Stimulated activated CD4-positive, alpha-beta T cell treated with anti-CD3 and anti-CD28 coated beads, TNF-alpha, amount 100 ng/mL, for 48 hours (primary cell): ENCODE results near the gene RBM47.

Experiments used
- DNase-seq, 3 donors: peaks; one replicate each; pipeline ENCODE4 v3.0.0-alpha.2; 2020; ENCODE audit warnings: low read depth in 3 of 3

RBM47 gene

DNA sequence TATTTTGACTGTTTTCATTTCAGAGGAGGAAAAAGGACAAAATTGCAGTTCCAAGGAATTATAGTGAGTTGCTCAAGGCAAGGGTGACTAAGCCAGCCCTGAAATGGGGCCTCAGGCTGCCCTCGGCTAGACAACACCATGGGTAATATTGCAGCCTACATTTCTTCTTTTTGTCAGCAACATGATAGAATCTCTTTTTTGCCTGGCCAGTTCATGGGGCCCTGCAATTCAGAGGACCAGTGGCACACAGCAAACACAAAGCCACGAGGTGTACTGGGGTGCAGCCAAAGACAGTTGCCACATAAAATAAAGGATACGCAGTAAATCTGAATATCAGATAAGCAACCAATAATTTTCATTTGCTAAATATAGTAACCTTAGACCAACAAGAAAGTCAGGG lies 41.8 kb downstream of the RBM47 start:
- DNase-seq = no peak

DNA sequence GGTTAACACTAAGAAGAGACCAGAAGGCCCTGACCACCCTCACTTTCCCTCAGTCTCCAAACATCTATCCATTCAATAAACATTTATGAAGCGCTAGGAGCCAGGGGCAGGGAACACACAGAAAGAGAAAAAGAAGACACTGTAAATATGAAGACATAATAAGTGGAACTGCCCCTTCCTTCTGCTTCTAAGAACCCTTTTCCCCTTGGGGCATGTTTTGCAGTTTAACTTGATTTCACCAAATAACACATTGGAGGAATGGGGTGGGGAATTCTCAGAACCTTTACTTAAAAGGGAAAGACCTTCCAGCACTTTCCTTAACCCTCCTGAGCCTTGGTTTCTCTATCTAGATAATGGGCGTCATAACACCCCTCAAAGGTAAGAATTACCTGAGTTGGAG lies 42.3 kb downstream of the RBM47 start:
- no peak for DNase-seq

DNA sequence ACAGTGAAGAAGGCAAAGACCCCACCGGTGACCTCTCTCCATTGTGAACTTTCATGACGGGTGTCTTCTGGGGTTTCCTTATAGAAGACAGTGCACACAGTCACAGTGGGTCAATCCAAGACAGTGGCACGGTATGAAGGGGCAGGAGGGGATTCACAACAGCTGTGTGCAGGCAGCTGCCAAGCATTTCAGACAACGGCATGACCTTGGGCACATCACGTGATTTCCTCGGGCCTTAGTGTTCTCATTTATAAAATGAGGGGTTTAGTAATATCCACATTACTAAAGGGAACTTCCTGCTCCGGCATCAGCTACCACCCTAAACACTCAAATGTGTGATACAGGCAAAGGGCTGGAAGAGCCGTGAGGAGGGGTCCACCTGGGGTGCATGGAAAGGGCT lies 42.9 kb downstream of the RBM47 start:
- DNase-seq = no peak

DNA sequence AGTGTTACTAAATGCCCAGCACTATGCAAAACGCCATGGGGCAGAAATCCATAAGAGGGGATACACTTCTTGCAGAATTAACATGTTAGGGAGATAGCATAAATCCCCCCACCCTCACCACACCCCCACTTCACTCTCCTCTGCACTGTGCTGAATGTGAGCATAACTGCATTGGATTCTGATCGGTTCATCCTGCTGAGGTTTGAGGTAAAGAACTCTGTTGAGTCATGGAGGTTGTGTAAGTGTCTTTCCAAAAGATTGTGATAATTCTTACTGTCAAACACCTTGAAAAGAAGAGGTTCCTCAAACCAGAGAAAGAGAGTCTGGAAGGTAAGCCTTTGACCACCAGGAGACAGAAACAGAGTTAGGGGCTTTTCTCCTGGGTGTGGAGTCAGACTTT lies 43.6 kb downstream of the RBM47 start:
- DNase-seq = no peak

DNA sequence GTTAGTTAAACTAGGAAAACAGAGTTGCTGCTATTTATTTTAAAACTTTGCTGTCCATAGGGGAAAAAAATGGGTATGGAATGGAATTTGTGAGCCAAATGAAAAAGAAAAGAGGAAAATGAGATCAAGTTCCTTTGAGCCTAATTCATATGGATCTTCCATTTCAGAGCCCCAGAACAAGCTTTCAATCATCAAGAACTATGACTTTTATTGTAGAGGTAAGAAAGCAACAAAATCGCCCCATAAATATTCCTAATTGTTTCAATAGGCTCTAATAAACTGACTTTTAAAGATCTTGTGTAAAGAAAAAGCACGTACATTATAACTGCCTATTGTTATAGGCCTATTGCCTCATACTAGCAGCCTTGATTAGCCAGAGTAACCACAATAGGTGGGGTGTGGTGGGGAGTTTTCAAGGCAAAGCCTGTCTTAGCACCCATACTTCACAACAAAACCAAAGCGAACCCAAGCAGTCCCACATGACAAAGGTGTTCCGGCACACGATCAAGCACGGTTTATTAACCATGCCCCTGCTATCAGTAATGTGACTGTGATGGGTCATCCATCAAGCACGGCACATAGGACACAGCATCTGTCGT lies 44.4 kb downstream of the RBM47 start:
- DNase-seq = no peak

DNA sequence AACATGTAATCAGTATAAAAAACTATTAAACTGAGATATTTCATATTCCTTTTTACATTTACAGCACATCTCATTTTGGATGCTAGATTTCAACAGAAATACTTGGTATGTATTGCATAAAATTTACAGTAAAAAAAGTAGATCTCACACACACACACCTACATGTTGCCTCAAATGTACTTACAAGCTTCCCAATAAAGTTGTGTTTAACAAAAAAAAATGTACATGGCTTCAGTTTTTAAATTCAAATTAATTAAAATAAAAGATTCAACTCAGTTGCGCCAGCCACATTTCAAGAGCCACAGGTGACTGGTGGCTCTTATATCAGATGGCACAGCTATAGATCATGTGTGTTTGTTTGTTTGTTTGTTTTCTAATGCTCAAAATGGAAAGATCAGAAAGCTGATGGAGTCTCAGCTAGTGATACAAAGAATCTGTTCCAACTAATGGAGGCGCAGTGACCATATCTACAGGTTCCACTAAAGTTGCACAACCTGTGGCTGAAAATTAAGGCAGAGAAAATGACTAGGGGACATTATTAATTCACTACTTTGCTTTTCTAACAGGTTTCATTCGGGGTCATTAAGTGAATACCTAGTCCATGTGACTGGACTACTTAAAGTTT lies 45.0 kb downstream of the RBM47 start:
- DNase-seq = no peak

DNA sequence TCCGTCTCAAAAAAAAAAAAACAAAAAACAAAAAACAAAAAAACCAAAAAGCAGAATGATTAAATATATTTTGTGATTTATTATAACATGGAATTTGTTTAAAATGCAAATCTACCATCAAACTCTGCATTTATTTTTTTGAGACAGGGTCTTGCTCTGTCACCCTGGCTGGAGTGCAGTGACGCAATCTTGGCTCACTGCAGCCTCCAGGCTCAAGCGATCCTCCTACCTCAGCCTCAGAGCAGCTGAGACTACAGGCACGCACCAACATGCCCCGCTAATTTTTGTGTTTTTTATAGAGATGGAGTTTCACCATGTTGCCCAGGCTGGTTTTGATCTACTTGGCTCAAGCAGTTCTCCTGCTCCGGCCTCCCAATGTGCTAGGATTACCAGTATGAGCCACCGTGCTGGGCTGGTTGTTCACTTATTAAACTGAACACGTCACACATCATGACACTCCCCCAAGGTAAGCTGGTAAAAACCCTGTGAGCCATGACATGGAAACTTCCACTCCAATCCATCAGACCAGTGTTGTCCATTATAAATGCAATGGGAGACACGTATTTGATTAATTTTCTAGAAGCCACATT lies 45.7 kb downstream of the RBM47 start:
- no peak for DNase-seq

DNA sequence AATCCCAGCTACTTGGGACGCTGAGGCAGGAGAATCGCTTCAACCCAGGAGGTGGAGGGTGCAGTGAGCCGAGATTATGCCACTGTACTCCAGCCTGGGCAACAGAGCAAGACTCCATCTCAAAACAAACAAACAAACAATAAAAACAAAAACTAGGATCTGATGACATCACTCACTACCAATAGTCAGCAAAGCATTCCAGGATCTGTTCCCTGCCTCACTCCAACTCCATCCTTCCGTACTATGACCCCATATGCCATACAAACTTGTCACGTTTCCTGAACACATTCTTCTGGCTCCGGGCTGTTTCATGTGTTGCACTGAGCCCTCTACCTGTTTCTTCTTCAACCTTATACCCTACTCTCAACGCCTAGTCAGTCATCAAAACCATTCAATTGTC lies 47.3 kb downstream of the RBM47 start:
- no peak for DNase-seq

DNA sequence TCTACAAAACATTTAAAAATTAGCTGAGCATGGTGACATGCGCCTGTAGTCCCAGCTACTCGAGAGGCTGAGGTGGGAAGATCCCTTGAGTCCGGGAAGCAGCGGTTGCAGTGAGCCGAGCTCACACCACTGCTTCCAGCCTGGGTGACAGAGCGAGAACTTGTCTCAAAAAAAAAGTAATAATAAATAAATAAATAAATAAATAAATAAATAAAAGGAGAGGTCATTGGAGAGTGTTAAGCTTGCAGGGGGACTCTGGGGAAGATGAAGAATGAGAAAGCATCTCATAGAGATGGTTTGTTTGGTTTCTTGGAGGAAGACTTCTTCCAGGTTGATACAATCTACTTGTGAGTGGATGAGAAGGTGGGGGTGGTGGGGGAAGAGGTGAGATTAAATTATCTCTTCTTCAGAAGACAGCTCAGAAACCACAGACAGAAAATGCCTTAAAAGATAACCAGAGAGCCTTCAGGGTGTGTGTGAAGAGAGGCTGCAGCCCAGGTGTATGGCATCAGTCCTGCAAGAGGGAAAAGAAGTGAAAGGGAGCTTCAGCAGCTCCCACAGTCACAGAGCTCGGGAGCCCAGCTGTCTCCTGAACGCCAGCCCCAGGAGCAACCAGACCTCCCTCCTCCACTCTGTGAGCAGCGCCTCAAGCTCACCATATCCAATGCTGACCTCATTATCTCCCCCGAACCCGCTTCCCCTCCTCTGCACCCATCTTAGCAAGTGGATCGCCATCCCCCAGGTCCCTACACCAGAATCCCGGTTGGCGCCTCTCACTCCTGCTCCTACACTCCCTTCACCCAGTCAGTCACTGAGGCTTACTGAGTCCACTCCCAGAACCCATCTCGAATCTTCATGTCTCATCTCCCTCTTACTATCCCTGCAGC lies 48.2 kb downstream of the RBM47 start:
- no peak for DNase-seq

DNA sequence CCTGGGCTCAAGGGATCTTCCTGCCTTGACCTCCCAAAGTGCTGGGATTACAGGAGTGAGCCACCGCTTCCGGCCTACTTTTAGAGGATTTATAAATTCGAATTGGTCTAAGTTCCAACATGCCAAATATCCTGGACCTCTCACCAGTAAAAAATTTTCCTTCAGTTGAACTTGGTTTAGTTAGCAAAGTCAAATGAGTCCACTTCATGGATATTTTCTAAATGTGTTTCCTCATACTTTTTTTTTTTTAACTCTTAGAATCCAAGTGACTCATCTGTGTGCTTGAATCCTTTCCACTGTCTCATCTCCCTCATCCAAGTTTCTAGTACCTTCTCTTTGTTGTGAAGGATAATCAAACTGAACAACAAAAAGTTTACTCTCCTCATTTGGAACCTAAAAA lies 49.7 kb downstream of the RBM47 start:
- DNase-seq = no peak

DNA sequence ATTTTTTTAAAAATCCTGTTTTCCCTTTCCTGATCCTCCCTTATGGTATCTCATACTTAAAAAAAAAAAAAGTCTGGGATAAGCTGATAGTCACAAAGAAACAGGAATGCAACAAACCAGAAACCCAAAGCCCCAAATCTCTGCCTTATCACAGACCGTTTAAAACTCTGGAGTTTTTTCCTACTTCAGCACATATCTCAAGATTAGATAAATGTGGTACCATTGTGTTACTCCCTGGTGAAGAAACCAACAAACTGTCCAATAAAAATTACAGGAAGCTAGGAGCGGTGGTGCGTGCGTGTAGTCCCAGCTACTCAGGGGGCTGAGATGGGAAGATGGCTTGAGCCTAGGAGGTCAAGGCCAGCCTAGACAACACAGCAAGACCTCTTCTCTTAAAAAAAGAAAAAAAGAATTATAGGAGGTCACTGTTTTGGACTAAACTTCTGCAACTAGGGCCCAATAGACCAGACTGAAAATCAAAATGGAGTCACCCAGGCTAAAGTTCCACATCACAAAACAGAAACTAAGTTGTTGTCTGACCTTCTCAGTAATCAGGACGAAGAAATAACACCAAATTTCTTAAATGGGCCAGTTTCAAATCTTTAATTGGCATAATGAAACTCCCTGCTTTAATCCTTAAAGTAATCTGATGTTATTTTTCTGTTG lies 51.9 kb downstream of the RBM47 start:
- no peak for DNase-seq

DNA sequence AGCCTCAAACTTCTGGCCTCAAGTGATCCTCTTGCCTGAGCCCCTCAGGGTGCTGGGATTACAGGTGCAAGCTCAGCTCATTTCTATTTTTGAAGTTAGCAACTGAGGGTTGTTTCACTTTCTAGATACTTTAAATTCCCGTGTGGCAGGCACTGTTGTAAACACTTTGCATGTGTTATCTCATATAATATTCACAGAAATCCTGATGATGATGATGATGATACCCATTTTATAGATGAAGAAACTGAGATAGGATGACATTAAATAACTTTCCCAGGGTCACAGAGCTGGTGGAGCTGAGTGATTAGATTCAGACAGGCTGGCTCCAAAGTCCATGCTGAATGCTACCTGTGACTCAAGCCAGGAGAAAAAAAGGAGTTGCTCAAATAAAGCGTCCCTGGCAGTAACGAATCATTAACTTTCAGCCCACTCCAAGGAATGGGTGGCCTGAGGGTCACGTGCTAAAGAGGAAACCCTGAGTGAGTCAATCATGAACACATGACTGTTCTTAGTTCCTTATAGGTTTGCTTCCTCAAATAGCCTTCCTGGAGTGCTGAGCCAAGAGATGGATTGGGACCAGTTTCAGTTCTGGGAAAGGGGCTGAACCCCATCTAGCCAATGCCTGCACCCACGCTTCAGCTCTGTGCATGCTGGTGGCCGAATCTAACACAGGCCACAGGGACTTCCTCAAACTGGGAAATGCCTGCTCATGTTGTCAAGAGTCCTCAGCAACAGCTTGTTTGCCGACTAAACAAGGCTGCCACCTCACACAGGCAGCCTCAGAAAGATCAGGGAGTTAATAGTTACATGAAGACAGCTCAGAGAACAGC lies 52.8 kb downstream of the RBM47 start:
- no peak for DNase-seq

DNA sequence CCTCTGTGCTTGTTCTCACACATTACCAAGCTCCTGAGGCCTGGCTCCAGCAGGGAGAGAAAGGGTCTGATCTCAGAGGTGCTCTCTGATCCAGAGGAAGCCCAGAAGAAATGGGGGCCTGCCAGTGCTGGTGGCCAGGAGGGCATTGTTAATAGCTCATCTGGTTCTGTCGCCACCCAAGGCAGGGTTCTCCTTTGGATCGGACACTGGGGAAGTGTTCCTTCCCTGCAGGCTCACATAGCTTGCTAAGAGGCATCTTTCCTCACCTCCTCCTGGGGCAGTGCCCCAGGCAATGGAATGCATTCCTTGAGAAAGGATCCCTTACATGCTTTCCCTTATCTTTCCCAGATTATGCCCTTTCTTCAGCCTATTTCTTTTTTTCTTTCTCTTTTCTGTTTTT lies 53.8 kb downstream of the RBM47 start:
- no peak for DNase-seq

DNA sequence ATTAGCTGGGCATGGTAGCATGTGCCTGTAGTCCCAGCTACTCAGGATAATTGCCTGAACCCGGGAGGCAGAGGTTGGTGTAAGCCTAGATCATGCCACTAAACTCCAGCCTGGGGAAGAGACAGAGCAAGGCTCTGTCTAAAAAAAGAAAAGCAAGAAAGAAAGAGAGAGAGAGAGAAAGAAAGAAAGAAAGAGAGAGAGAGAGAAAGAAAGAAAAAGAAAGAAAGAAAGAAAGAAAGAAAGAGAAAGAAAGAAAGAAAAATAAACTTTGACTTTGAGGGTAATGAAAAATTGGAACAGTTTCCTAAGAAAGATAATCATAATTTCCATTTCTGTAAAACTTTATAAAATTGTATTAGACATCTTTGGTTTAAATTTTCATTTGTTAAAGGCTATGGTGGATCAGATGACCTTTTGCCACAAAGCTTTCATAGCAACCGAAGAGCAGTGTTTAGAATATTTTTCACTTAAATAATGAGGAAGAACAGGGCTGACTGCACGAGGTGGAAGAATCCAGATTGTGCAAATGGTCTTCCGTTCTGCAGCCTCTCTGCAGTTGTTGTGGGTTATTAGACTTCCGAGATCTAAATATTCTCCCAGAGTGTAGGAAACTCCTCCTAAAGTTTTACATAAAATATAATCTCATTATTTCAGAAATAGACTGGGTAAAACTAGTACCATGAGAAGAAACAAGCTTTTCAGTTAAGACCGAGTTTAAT lies 55.9 kb downstream of the RBM47 start:
- DNase-seq = no peak

DNA sequence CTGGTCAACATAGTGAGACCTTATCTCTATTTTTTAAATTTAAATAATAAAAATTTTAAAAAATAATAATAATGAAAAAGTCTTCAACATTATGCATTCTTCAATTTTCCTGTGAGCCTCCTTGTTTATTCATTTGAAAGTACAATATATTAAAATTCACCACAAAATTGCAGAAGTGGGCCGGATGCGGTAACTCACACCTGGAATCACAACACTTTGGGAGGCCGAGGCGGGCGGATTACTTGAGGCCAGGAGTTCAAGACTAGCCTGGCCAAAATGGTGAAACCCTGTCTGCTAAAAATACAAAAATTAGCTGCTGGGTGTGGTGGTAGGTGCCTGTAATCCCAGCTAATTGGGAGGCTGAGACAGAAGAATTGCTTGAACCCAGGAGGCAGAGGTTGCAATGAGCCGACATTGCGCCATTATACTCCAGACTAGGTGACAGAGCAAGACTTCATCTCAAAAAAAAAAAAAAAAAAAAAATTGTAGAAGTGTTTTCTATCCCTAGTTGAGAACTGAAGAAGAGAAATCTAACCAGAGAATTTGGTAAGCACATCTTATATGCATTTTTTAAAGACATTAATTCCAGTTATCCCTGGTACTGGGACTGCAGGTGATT lies 56.9 kb downstream of the RBM47 start:
- DNase-seq = no peak

DNA sequence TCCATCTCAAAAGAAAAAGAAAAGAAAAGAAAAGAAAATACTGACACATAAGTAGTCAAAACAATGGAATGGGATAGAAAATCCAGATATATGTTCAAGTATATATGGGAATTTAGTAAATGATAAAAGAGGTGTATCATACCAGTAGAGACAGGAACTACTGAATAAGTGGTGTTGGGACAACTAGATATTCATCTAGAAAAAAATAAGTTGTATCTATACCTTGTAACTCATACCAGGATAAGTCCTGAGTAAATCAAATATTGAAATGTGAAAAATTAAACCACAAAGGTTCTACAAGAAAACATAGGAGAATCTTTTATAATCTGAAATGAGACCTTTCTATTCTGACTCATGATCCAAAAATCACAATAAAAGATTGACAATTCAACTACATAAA lies 58.5 kb downstream of the RBM47 start:
- DNase-seq = no peak

DNA sequence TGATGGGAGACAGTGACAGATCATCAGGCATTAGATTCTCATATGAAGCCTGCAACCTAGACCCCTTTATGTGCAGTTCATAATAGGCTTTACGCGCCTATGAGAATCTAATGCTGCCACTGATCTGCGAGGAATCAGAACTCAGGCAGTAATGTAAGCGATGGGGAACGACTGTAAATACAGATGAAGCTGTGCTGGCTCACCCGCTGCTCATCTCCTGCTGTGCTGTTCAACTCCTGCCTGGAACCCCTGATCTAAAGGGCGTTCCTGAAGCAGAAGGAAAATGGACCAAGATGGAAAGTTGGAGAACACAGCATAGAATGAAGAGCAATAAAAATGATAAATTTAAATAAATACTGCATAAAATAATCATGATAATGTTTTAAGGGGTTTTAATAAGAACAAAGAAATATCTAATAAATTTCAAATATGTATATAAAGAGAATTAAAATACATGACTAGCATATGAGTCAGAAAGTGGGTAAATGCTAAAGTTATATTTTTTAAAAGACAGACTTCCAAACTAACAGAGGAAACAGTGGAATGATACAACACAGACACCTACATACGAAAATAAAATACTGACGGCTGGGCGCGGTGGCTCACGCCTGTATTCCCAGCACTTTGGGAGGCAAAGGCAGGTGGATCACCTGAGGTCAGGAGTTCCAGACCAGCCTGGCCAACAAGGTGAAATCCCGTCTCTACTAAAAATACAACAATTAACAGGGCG lies 59.2 kb downstream of the RBM47 start:
- no peak for DNase-seq

DNA sequence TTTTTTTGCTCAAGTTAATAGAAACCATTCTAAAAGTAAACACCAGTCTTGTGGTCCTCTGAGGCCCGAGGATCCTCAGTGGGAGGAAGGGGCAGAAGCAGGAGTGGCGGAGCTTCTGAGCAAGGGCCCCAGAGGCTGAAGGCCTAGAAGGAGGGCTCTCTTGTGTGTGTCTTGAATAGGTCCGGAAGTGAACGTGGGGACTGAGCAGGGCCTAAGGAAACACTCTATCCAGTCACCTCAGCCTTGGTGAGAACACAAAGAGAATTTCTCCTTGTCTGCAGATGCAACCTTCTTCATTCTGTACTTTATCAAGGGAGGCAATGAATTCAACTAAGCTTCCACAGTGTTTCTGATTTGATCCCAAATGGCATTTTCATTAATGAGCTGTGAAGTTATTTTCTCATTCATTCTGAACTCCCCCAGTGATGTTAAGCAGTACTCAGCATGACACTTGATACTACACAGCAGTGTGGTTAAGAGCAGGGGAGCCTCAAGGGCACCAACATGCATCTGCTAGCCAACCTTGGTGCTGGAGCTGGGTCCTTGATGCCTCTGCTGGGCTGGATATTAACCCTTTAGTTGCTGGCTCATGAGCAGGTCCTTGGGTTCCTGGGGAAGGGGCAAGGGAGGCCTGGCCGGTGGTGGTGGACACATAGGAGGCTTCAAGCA lies 64.7 kb downstream of the RBM47 start:
- no peak for DNase-seq

DNA sequence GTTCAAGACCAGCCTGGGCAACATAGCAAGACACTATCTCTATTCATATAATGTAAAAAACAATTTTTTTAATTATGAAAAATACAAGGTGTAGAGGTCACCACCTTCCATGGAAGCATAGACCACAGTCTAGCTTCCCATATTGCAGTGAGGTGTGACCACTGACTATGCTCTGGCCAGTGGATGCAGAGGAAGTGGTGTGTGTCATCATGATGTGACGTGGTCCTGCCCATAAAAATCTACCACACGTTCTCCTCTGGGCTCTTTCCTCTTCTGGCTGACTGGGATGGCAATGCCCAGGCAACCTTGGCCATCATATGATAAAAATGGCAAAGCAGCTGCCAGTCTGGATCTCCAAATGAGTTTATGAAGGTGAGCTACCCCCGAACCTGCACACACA lies 65.7 kb downstream of the RBM47 start:
- DNase-seq = no peak
